ENCODE data around the gene KIAA0825.

GRCh38 chr5:94217216-94217615 is 401.2 kb downstream of the KIAA0825 start:
- no peak for TF ChIP-seq POLR2A (IDR thresholded peaks at IDR 0.05; ENCODE audit: extremely low read depth, insufficient read length)
- TF ChIP-seq CTCF (IDR thresholded peaks at IDR 0.05; ENCODE audit: low read depth, low read length), result no peak
- TF ChIP-seq, protein P1, sequence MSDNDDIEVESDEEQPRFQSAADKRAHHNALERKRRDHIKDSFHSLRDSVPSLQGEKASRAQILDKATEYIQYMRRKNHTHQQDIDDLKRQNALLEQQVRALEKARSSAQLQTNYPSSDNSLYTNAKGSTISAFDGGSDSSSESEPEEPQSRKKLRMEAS (IDR thresholded peaks at IDR 0.05; ENCODE audit: low read depth, low read length), result no peak
- TF ChIP-seq MYC (IDR thresholded peaks at IDR 0.05; ENCODE audit: low read depth, low read length), result no peak
